HCT116 (cell line): ENCODE measurements around the gene CD22. TPM values are rescaled to one million over a fixed set of nuclear protein-coding genes. Genes with fewer than 3 reads are reported as not detected.

Experiments used
- ATAC-seq: fragments of 200-7000 bp; cut with Tn5 transposase; 2 replicates; pipeline ENCODE4 v1.9.1; 2020; ENCODE audit warnings: mild to moderate bottlenecking, moderate library complexity
- BruUV-seq: library from RNA; stranded (reverse); fragments of 400-500 nt; replicated peaks from 2 replicates; lab custom pipeline; 2021; lab: Mats Ljungman, UMichigan
- CTCF ChIA-PET: fragments of 300-600 bp; sonication (Branson Sonifier 250); formaldehyde crosslinking; loops from one replicate; lab custom pipeline; 2021; ENCODE audit warnings: antibody characterized with exemption; lab: Charles Lee
- POLR2A ChIA-PET: fragments of 300-600, 350-600 bp; sonication (Branson Sonifier 250); formaldehyde crosslinking; loops from one replicate; lab custom pipeline; 2021; ENCODE audit warnings: antibody characterized with exemption; lab: Charles Lee
- RAD21 ChIA-PET, 2 experiments: fragments of 300-600 bp; sonication (Branson Sonifier 250); formaldehyde crosslinking; loops; one replicate each; lab custom pipeline; 2023; ENCODE audit warnings: low total read pairs in 2 of 2; ENCODE audit not compliant: uncharacterized antibody in 2 of 2, unreplicated experiment in 2 of 2, low non-redundant PET in 1 of 2; lab: Charles Lee
- DNase-seq: peaks from one replicate; pipeline ENCODE4 v3.0.0-alpha.2; 2010; ENCODE audit warnings: low read depth, low spot score
- H2AFZ ChIP-seq: fragments of 200-600 bp; shearing (Covaris generic), sonication (generic); 2 replicates; pipeline ENCODE4 v1.6.1; 2017; ENCODE audit warnings: low read depth, mixed run types, mixed read lengths, antibody characterized with exemption, low read length; ENCODE audit not compliant: poor library complexity, severe bottlenecking
- H3K27ac ChIP-seq: 2 replicates; pipeline ENCODE4 v1.5.1; 2012; ENCODE audit warnings: low read depth, low read length
- H3K27me3 ChIP-seq: fragments of 200-600 bp; sonication (generic); 2 replicates; pipeline ENCODE4 v1.6.1; 2016; ENCODE audit warnings: mixed run types, low read length, mixed read lengths; ENCODE audit not compliant: insufficient read depth
- H3K36me3 ChIP-seq, 2 experiments: fragments of 200-500 bp in 1 of 2; fragments of 200-600 bp in 1 of 2; sonication (Bioruptor generic) in 1 of 2; sonication (generic) in 1 of 2; 2 replicates each; pipeline versions ENCODE4 v1.5.1 to v1.6.1; 2014 to 2016; ENCODE audit warnings: low read length in 2 of 2, inconsistent platforms in 1 of 2, mixed read lengths in 1 of 2, mixed run types in 1 of 2; ENCODE audit not compliant: insufficient read depth in 2 of 2, control insufficient read depth in 1 of 2
- H3K4me1 ChIP-seq, 2 experiments: fragments of 200-600 bp in 1 of 2; sonication (generic) in 1 of 2; 2 replicates each; pipeline versions ENCODE4 v1.5.1 to v1.6.1; 2012 to 2017; ENCODE audit warnings: low read length in 2 of 2, inconsistent platforms in 1 of 2, mild to moderate bottlenecking in 1 of 2, mixed read lengths in 1 of 2, mixed run types in 1 of 2, moderate library complexity in 1 of 2; ENCODE audit not compliant: insufficient read depth in 2 of 2, control insufficient read depth in 1 of 2
- H3K4me2 ChIP-seq: fragments of 200-600 bp; sonication (generic); 2 replicates; pipeline ENCODE4 v1.6.1; 2017; ENCODE audit warnings: mixed run types, low read length, mixed read lengths
- H3K4me3 ChIP-seq, 2 experiments: fragments of 200-600 bp in 1 of 2; sonication (generic) in 1 of 2; replicated peaks in 1 of 2; 2 replicates each; pipeline ENCODE4 v1.5.1; 2011 to 2016; ENCODE audit warnings: low read length in 2 of 2, control low read depth in 1 of 2, low read depth in 1 of 2, mild to moderate bottlenecking in 1 of 2, mixed read lengths in 1 of 2, mixed run types in 1 of 2
- H3K79me2 ChIP-seq: fragments of 200-600 bp; sonication (generic); 2 replicates; pipeline ENCODE4 v1.6.1; 2017; ENCODE audit warnings: mild to moderate bottlenecking, mixed run types, low read length, moderate library complexity, mixed read lengths; ENCODE audit not compliant: insufficient read depth
- H3K9ac ChIP-seq: fragments of 200-600 bp; sonication (generic); 2 replicates; pipeline ENCODE4 v1.6.1; 2016; ENCODE audit warnings: low read length, mixed read lengths
- H3K9me2 ChIP-seq: fragments of 200-600 bp; sonication (generic), shearing (Covaris generic); 2 replicates; pipeline ENCODE4 v1.6.1; 2017; ENCODE audit warnings: mixed run types, mild to moderate bottlenecking, moderate library complexity; ENCODE audit not compliant: insufficient read depth
- H3K9me3 ChIP-seq, 2 experiments: fragments of 200-500 bp in 1 of 2; fragments of 200-600 bp in 1 of 2; sonication (Bioruptor generic) in 1 of 2; sonication (generic) in 1 of 2; 2 replicates each; pipeline ENCODE4 v1.6.1; 2014 to 2017; ENCODE audit warnings: low read length in 2 of 2, mixed read lengths in 2 of 2, inconsistent platforms in 1 of 2, low read depth in 1 of 2, mild to moderate bottlenecking in 1 of 2, mixed run types in 1 of 2, moderate library complexity in 1 of 2; ENCODE audit not compliant: control insufficient read depth in 1 of 2, insufficient read depth in 1 of 2
- H4K20me1 ChIP-seq: fragments of 200-600 bp; sonication (generic), shearing (Covaris generic); 2 replicates; pipeline ENCODE4 v1.6.1; 2017; ENCODE audit warnings: mixed run types, mild to moderate bottlenecking, moderate library complexity; ENCODE audit not compliant: insufficient read depth
- CTCF ChIP-seq, 3 experiments: fragments of 200-600 bp in 1 of 3; sonication (generic) in 1 of 3; IDR thresholded peaks in 2 of 3; conservative IDR thresholded peaks in 1 of 3; 2 replicates each; pipeline ENCODE4 v1.5.1; 2012 to 2017; ENCODE audit warnings: low read depth in 2 of 3, low read length in 2 of 3, antibody characterized with exemption in 1 of 3, borderline replicate concordance in 1 of 3, control low read depth in 1 of 3, mild to moderate bottlenecking in 1 of 3, mixed read lengths in 1 of 3, mixed run types in 1 of 3, moderate library complexity in 1 of 3; ENCODE audit not compliant: insufficient read depth in 1 of 3
- MAX ChIP-seq: IDR thresholded peaks from 2 replicates; pipeline ENCODE4 v1.6.1; 2012
- SRF ChIP-seq: IDR thresholded peaks from 2 replicates; pipeline ENCODE4 v1.6.1; 2012; ENCODE audit warnings: low read depth
- ZBTB33 ChIP-seq: IDR thresholded peaks from 2 replicates; pipeline ENCODE4 v1.6.1; 2011; ENCODE audit warnings: mild to moderate bottlenecking, low read length, moderate library complexity; ENCODE audit not compliant: insufficient replicate concordance; ENCODE audit errors: extremely low read depth
- ZNF274 ChIP-seq: fragments of 200-500 bp; sonication (Bioruptor generic); IDR thresholded peaks from 2 replicates; pipeline ENCODE4 v1.6.1; 2014; ENCODE audit warnings: mild to moderate bottlenecking, low read depth, low read length, inconsistent platforms
- intact Hi-C: fragments of 100-400 bp; cut with micrococcal nuclease; formaldehyde crosslinking; loops from 2 replicates; pipeline ENCODE4 v1.10.0; 2022
- total RNA-seq: library from RNA; stranded (reverse); gene quantifications from one replicate; pipeline ENCODE4 v1.2.1, GENCODE V29; 2021; ENCODE audit not compliant: unreplicated experiment

CD22 gene
- total RNA-seq, 1 experiment from 2014 or later = 7.0 TPM

GRCh38 chr19:35363001-35363590 is 34.1 kb downstream of the CD22 start:
- no peak overlapping the region for H3K4me2 ChIP-seq
- no peak overlapping the region for H3K27ac ChIP-seq
- no peaks in the 10 kb centered on the region for H3K36me3 ChIP-seq
- intact Hi-C loops = no loop called here
- H3K79me2 ChIP-seq = no peaks in the 10 kb centered on the region
- RAD21 ChIA-PET = no interaction called here
- H3K9me3 ChIP-seq = no peaks in the 10 kb centered on the region
- ATAC-seq = no peak
- no peaks in the 10 kb centered on the region for H3K4me1 ChIP-seq
- H3K27me3 ChIP-seq = peaks cover 3% of the 10 kb centered on the region; the same call in 1 of the 2 replicates
- no peak overlapping the region for H3K9ac ChIP-seq
- DNase-seq = no peak
- no peak for TF ChIP-seq SRF
- TF ChIP-seq ZNF274 = no peak
- TF ChIP-seq ZBTB33 = no peak
- TF ChIP-seq CTCF (IDR thresholded peaks at IDR 0.05 in 2 of 3, conservative IDR thresholded peaks at IDR 0.05 in 1 of 3; ENCODE audit: borderline replicate concordance in 1 of 3, insufficient read depth in 1 of 3, low read depth in 2 of 3, low read length in 2 of 3) = no peak
- no peak for TF ChIP-seq MAX
- CTCF ChIA-PET = no interaction called here
- no peaks in the 10 kb centered on the region for H3K9me2 ChIP-seq
- no peak overlapping the region for H2AFZ ChIP-seq
- no peak overlapping the region for H3K4me3 ChIP-seq
- H4K20me1 ChIP-seq = no peaks in the 10 kb centered on the region
- POLR2A ChIA-PET = no interaction called here
- no TSS peak for BruUV-seq
